ENCODE results near the gene TRAPPC3. TPM values are rescaled to one million over a fixed set of nuclear protein-coding genes. Genes with fewer than 3 reads are reported as not detected.

The TRAPPC3 gene
- total RNA-seq, 1 donor from 2014 or later, result 50.7 TPM

- DNase-seq (ENCODE audit: low spot score), result no peak
These were observed 59.7 kb downstream of the TRAPPC3 start for GRCh38 chr1:36089393-36090121.

GRCh38 chr1:36088577-36089392 is 60.5 kb downstream of the TRAPPC3 start, which contains the start of gene ADPRS:
ADPRS (plus strand) TSS chr1:36088892; CDS start chr1:36088905, 13 bp downstream.
- TF ChIP-seq, protein P1, sequence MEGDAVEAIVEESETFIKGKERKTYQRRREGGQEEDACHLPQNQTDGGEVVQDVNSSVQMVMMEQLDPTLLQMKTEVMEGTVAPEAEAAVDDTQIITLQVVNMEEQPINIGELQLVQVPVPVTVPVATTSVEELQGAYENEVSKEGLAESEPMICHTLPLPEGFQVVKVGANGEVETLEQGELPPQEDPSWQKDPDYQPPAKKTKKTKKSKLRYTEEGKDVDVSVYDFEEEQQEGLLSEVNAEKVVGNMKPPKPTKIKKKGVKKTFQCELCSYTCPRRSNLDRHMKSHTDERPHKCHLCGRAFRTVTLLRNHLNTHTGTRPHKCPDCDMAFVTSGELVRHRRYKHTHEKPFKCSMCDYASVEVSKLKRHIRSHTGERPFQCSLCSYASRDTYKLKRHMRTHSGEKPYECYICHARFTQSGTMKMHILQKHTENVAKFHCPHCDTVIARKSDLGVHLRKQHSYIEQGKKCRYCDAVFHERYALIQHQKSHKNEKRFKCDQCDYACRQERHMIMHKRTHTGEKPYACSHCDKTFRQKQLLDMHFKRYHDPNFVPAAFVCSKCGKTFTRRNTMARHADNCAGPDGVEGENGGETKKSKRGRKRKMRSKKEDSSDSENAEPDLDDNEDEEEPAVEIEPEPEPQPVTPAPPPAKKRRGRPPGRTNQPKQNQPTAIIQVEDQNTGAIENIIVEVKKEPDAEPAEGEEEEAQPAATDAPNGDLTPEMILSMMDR (IDR thresholded peaks at IDR 0.05; ENCODE audit: unreplicated experiment), result peak; percentile 96
- Mint-ChIP-seq H3K27me3 (ENCODE audit: unreplicated experiment) (peaks cover 18% of the 10 kb centered on the region), H3K4me1 (ENCODE audit: unreplicated experiment) (peaks cover 10% of the 10 kb centered on the region), H3K27ac (ENCODE audit: unreplicated experiment) (peak within 1 kb of the TSS; percentile 91), H3K4me3 (ENCODE audit: unreplicated experiment) (peak within 1 kb of the TSS; percentile 98), H3K36me3 (ENCODE audit: low read depth, unreplicated experiment) (peaks cover 10% of the 10 kb centered on the region), H3K9me3 (ENCODE audit: unreplicated experiment) (no peaks in the 10 kb centered on the region)
- DNase-seq (ENCODE audit: low spot score), result peak; percentile 93

More at GRCh38 chr1:36089393-36090121, 59.7 kb downstream of the TRAPPC3 start:
- Mint-ChIP-seq H3K4me3 (ENCODE audit: unreplicated experiment) (peak overlapping the region; percentile 98), H3K36me3 (ENCODE audit: low read depth, unreplicated experiment) (peaks cover 10% of the 10 kb centered on the region), H3K27me3 (ENCODE audit: unreplicated experiment) (peaks cover 18% of the 10 kb centered on the region), H3K4me1 (ENCODE audit: unreplicated experiment) (peaks cover 10% of the 10 kb centered on the region), H3K27ac (ENCODE audit: unreplicated experiment) (peak overlapping the region; percentile 91), H3K9me3 (ENCODE audit: unreplicated experiment) (no peaks in the 10 kb centered on the region)
- TF ChIP-seq, protein P1 (IDR thresholded peaks at IDR 0.05; ENCODE audit: unreplicated experiment), result no peak

DNA sequence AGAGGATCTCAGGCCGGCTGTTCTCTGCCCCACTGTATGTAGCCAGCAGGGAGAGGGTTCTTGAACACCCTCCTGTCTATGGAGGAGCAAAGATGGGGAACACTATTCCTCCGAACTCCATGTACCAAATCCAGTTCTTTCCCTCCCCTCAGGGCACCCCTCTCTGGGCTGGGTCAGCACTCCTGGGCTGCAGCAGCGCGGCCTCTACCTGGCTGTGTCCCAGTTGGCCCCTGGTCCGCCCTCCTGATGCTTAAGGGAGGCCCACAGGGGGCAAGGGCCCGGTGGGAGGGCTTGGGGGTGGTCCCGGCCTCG is 61.1 kb downstream of the TRAPPC3 start:
- Mint-ChIP-seq H3K27me3 (ENCODE audit: unreplicated experiment) (peaks cover 20% of the 10 kb centered on the region), H3K4me1 (ENCODE audit: unreplicated experiment) (peaks cover 10% of the 10 kb centered on the region), H3K9me3 (ENCODE audit: unreplicated experiment) (no peaks in the 10 kb centered on the region), H3K27ac (ENCODE audit: unreplicated experiment) (no peak overlapping the region), H3K36me3 (ENCODE audit: low read depth, unreplicated experiment) (peaks cover 10% of the 10 kb centered on the region), H3K4me3 (ENCODE audit: unreplicated experiment) (no peak overlapping the region)
- TF ChIP-seq, protein P1 (IDR thresholded peaks at IDR 0.05; ENCODE audit: unreplicated experiment), result no peak
- no peak for DNase-seq (ENCODE audit: low spot score)

GRCh38 chr1:36087233-36088123 is 61.8 kb downstream of the TRAPPC3 start:
- H3K4me1 Mint-ChIP-seq (ENCODE audit: unreplicated experiment), result peaks cover 10% of the 10 kb centered on the region
- no peaks in the 10 kb centered on the region for H3K9me3 Mint-ChIP-seq (ENCODE audit: unreplicated experiment)
- TF ChIP-seq, protein P1 (IDR thresholded peaks at IDR 0.05; ENCODE audit: unreplicated experiment), result no peak
- no peak overlapping the region for H3K27ac Mint-ChIP-seq (ENCODE audit: unreplicated experiment)
- peaks cover 6% of the 10 kb centered on the region for H3K36me3 Mint-ChIP-seq (ENCODE audit: low read depth, unreplicated experiment)
- no peak for DNase-seq (ENCODE audit: low spot score)
- H3K27me3 Mint-ChIP-seq (ENCODE audit: unreplicated experiment), result peaks cover 23% of the 10 kb centered on the region
- peak overlapping the region; percentile 53 for H3K4me3 Mint-ChIP-seq (ENCODE audit: unreplicated experiment)

Other genes starting within 250 kb of the TRAPPC3 start
- 25.9 TPM for gene AGO3, start 218.4 kb downstream of the TRAPPC3 start, total RNA-seq (ENCODE audit: unreplicated experiment)
- gene TEKT2, start 65.4 kb downstream of the TRAPPC3 start, total RNA-seq (ENCODE audit: unreplicated experiment), result 0.80 TPM
- 24.2 TPM for gene ADPRS, start 60.6 kb downstream of the TRAPPC3 start, total RNA-seq (ENCODE audit: unreplicated experiment)
- gene COL8A2, start 24.3 kb downstream of the TRAPPC3 start, total RNA-seq (ENCODE audit: unreplicated experiment), result 0.13 TPM
- gene MAP7D1, start 6.7 kb upstream of the TRAPPC3 start, total RNA-seq (ENCODE audit: unreplicated experiment), result 189 TPM
- 129 TPM for gene THRAP3, start 75.0 kb upstream of the TRAPPC3 start, total RNA-seq (ENCODE audit: unreplicated experiment)
- gene SH3D21, start 156.9 kb upstream of the TRAPPC3 start, total RNA-seq (ENCODE audit: unreplicated experiment), result 4.8 TPM
- gene EVA1B, start 174.2 kb upstream of the TRAPPC3 start, total RNA-seq (ENCODE audit: unreplicated experiment), result 87.9 TPM
- 37.3 TPM for gene STK40, start 236.4 kb upstream of the TRAPPC3 start, total RNA-seq (ENCODE audit: unreplicated experiment)
- 22.3 TPM for gene LSM10, start 248.4 kb upstream of the TRAPPC3 start, total RNA-seq (ENCODE audit: unreplicated experiment)